Measurements from ENCODE around the gene PADI2. TPM values are rescaled to one million over a fixed set of nuclear protein-coding genes. Genes with fewer than 3 reads are reported as not detected.
"Not testable (repeated sequence)": the region's sequence is repeated elsewhere in the genome, so short reads cannot be mapped to it uniquely, and the experiment has no call there.

PADI2 gene
- total RNA-seq, 2 donors from 2014 or later, result not detected

DNA sequence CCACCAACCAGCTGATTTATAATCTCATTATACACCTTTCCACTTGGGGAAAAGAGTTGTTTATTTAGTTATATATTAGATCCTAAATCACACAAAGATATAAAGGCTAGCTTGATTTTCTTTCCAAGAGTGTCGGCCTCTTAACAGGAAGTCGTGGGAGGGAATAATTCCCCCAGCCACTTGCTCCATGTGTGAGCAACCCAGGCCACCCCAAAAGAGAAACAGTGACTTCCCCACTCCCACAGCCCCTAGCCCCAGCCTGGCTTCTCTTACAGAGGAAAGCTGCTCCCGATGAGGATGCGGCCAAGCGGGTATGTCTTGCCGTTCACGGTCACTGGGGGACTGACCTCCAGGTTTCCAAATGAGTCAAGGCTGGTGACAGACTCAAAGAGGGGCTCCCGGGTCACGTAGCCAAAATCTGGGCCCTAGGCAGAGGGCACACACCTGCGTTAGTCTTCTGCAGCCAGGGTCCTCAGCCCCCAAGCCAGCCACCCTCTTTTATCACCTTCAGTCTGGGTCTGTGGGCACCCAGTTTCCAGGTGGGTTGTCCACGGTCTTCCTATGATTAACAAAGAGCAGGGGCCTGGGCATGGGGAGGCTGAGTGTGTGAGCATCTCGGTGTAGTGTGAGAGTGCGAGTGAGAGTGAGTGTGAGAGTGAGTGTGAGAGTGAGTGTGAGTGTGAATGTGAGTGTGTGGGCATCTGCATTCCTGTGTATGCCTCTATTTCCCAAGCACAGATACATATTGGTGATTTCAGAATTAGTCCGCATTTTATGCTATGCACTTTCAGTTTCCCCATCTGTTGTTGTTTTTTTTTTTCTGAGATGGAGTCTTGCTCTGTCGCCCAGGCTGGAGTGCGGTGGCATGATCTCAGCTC, 40.0 kb downstream of the PADI2 start:
- Mint-ChIP-seq H3K27ac (no peak overlapping the region), H3K27me3 (peaks cover 0 to 3% of the 10 kb centered on the region in 2 donors), H3K4me1 (ENCODE audit: low read depth in 2 of 2) (no peaks in the 10 kb centered on the region), H3K9me3 (no peaks in the 10 kb centered on the region), H3K36me3 (no peaks in the 10 kb centered on the region), H3K4me3 (no peak overlapping the region)
- ATAC-seq (no peak), DNase-seq (ENCODE audit: low spot score) (no peak)

DNA sequence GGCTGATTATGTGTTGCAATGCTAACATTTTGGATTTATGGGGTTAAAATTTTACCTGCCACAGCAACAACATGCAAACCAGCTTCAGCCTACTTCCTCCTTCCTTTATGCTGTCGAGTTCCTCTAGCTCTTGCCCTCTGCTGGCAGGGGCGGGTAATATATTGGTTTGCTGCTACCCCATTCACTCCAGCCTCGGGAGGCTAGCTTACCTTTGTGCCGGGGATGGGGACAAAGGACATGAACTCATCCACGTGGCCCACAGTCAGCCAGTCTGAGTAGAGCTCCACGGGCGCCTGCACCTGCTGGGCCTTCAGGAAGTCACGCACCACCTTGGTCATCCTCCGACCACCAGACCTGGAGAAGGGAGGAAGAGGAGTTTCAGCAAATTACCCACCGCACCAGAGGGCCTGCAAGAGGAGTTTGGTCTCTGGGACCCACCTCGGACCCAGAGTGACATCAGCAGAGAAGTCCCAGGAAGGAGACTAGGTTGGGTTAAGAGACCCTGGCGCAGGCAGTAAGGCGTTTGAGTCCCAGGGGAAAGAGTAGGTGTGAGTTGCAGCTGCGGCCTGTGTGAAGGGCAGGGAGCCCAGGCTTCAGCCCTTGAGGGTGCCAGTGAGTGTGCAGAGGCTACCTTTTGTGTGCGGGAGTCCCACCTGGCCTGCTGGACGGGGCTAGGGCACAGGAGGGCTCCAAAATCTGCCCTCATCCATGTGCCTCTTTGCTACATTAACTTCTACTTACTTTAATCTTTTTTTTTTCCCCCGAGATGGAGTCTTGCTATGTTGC, 43.6 kb downstream of the PADI2 start:
- ATAC-seq, result no peak
- no peak for DNase-seq (ENCODE audit: low spot score)
- no peaks in the 10 kb centered on the region for H3K9me3 Mint-ChIP-seq
- no peaks in the 10 kb centered on the region for H3K4me1 Mint-ChIP-seq (ENCODE audit: low read depth in 2 of 2)
- no peaks in the 10 kb centered on the region for H3K27me3 Mint-ChIP-seq
- H3K4me3 Mint-ChIP-seq, result no peak overlapping the region
- H3K36me3 Mint-ChIP-seq, result no peaks in the 10 kb centered on the region
- H3K27ac Mint-ChIP-seq, result no peak overlapping the region

GRCh38 chr1:17071794-17072193, 47.5 kb downstream of the PADI2 start:
- no peak overlapping the region for H3K4me3 Mint-ChIP-seq
- H3K27me3 Mint-ChIP-seq, result no peaks in the 10 kb centered on the region
- ATAC-seq (no peak), DNase-seq (ENCODE audit: low spot score) (no peak)
- no peaks in the 10 kb centered on the region for H3K9me3 Mint-ChIP-seq
- H3K27ac Mint-ChIP-seq, result no peak overlapping the region
- peaks cover 0 to 1% of the 10 kb centered on the region in 2 donors for H3K4me1 Mint-ChIP-seq (ENCODE audit: low read depth in 2 of 2)
- H3K36me3 Mint-ChIP-seq, result no peaks in the 10 kb centered on the region

- Mint-ChIP-seq H3K36me3 (no peaks in the 10 kb centered on the region), H3K27me3 (no peaks in the 10 kb centered on the region), H3K9me3 (no peaks in the 10 kb centered on the region), H3K4me1 (ENCODE audit: low read depth in 2 of 2) (peaks cover 0 to 3% of the 10 kb centered on the region in 2 donors), H3K27ac (no peak overlapping the region), H3K4me3 (no peak overlapping the region)
- DNase-seq (ENCODE audit: low spot score), result no peak
- ATAC-seq, result no peak
Measured at GRCh38 chr1:17070163-17070525, 49.1 kb downstream of the PADI2 start.

- Mint-ChIP-seq H3K9me3 (no peaks in the 10 kb centered on the region), H3K4me3 (no peak overlapping the region), H3K27me3 (no peaks in the 10 kb centered on the region), H3K36me3 (no peaks in the 10 kb centered on the region), H3K27ac (no peak overlapping the region), H3K4me1 (ENCODE audit: low read depth in 2 of 2) (peaks cover 0 to 3% of the 10 kb centered on the region in 2 donors)
- no peak for ATAC-seq
- DNase-seq (ENCODE audit: low spot score), result no peak
Measured at GRCh38 chr1:17069452-17070162, 49.6 kb downstream of the PADI2 start.

DNA sequence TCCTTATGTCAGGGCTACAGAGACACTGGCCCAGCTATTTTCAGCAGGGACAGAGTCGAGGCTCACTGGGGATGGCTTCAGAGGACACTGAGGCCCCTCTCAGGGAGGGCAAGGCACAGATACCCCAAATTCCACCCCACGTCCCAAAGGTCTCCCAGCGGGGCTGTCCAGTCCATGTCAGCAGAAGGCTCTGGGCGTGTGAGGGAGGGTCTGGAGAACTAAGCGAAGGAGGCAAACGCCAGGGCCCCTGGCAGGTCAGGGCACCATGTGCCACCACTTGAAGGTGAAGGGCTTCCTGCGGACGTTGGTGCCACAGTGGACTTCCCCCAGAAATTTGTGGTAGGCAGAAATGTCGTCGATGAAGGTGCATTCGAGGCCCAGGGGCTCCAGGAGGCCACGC, 50.5 kb downstream of the PADI2 start:
- Mint-ChIP-seq H3K9me3 (no peaks in the 10 kb centered on the region), H3K36me3 (no peaks in the 10 kb centered on the region), H3K27ac (no peak overlapping the region), H3K4me3 (no peak overlapping the region), H3K4me1 (ENCODE audit: low read depth in 2 of 2) (peaks cover 0 to 3% of the 10 kb centered on the region in 2 donors), H3K27me3 (peaks cover 0 to 3% of the 10 kb centered on the region in 2 donors)
- DNase-seq (ENCODE audit: low spot score), result no peak
- no peak for ATAC-seq

DNA sequence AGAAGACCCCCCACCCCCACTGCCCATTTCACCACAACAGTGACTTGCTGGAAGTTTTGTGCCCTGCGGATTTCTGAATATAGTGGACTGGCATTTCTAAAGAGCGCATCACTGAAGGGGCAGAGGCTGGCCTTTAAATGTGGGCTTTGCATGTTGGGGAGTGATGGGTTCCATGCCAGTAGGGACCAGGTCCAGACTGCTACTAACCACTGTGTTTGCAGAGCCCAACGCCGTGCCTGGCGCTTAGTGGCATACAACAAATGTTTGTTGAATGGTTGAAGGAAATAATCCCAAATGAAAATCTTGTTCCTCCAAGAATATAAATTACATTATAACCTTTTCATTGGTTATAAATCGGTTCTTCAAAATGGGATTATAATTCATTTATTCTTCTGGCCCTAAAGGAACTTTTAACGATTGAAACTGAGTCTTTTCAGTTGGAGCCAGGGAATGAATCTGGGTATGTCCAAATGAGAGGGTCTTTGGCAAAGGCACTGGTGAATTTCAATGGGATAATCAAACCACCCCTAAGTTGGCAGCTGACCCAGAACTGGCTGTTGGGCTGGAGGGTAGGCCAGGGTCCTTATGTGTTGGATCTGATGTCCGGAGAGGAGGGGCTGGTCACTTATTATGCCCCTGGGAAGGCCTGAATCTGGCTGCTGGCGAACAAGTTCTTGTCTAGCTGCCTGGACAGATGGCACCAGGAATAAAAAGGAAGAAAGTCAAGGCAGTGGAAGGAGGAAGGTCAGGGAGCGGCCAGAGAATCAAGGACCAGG, 51.6 kb downstream of the PADI2 start:
- Mint-ChIP-seq H3K36me3 (no peaks in the 10 kb centered on the region), H3K4me3 (no peak overlapping the region), H3K4me1 (ENCODE audit: low read depth in 2 of 2) (peaks cover 0 to 3% of the 10 kb centered on the region in 2 donors), H3K9me3 (no peaks in the 10 kb centered on the region), H3K27ac (no peak overlapping the region), H3K27me3 (peaks cover 0 to 3% of the 10 kb centered on the region in 2 donors)
- ATAC-seq (no peak), DNase-seq (ENCODE audit: low spot score) (no peak)

DNA sequence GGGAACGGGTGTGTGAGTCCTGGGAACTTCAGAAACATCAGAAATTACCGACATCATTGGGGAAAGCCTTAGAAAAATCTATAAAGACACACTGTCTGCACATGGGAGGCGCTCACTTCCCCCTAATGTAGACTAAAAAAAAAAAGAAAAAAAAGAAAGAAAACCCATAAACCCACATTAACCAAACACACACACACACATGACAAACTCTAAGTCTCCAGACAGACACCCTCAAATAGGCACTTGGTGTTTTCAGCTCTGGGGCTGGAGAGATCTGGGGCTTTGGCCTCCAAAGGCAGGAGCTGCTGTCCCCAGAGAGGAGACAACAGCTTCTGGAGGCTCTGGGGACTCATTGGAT, 52.2 kb downstream of the PADI2 start:
- H3K4me1 Mint-ChIP-seq (ENCODE audit: low read depth in 2 of 2), result peaks cover 0 to 3% of the 10 kb centered on the region in 2 donors
- H3K4me3 Mint-ChIP-seq, result no peak overlapping the region

GRCh38 chr1:17066361-17067068, 52.7 kb downstream of the PADI2 start:
- DNase-seq (ENCODE audit: low spot score) (no peak), ATAC-seq (no peak)
- Mint-ChIP-seq H3K9me3 (no peaks in the 10 kb centered on the region), H3K27me3 (peaks cover 0 to 10% of the 10 kb centered on the region in 2 donors), H3K4me1 (ENCODE audit: low read depth in 2 of 2) (peaks cover 0 to 3% of the 10 kb centered on the region in 2 donors), H3K36me3 (no peaks in the 10 kb centered on the region), H3K4me3 (no peak overlapping the region), H3K27ac (no peak overlapping the region)

More for the DNA sequence above, 52.2 kb downstream of the PADI2 start:
- H3K27me3 Mint-ChIP-seq, result peaks cover 0 to 4% of the 10 kb centered on the region in 2 donors
- no peaks in the 10 kb centered on the region for H3K9me3 Mint-ChIP-seq
- H3K27ac Mint-ChIP-seq, result no peak overlapping the region
- ATAC-seq (no peak), DNase-seq (ENCODE audit: low spot score) (no peak)
- no peaks in the 10 kb centered on the region for H3K36me3 Mint-ChIP-seq

- ATAC-seq (no peak), DNase-seq (ENCODE audit: low spot score) (no peak)
- H3K9me3 Mint-ChIP-seq, result no peaks in the 10 kb centered on the region
- no peak overlapping the region for H3K4me3 Mint-ChIP-seq
- peaks cover 0 to 11% of the 10 kb centered on the region in 2 donors for H3K27me3 Mint-ChIP-seq
- peaks cover 0 to 3% of the 10 kb centered on the region in 2 donors for H3K4me1 Mint-ChIP-seq (ENCODE audit: low read depth in 2 of 2)
- no peaks in the 10 kb centered on the region for H3K36me3 Mint-ChIP-seq
- H3K27ac Mint-ChIP-seq, result no peak overlapping the region
Measured at GRCh38 chr1:17065666-17066065, 53.6 kb downstream of the PADI2 start.

DNA sequence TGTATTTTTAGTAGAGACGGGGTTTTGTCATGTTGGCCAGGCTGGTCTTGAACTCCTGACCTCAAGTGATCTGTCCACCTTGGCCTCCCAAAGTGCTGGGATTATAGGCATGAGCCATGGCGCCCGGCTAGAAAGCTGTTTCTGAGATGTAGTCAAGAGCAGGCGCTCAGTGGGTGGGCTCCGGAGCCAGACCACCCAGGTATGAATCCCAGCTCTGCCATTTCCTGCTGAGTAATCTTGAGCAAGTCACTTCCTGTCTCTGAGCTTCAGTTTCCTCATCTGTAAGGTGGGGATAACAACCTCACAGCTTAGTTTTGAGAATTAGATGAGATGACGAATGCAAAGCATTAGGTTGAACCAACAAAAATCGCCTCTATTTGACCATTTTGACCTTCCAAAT, 56.5 kb downstream of the PADI2 start:
- not testable (repeated sequence) for H3K4me1 Mint-ChIP-seq (ENCODE audit: low read depth in 2 of 2); DNase-seq (ENCODE audit: low spot score); H3K9me3 Mint-ChIP-seq; ATAC-seq; H3K4me3 Mint-ChIP-seq; H3K36me3 Mint-ChIP-seq
- H3K27ac Mint-ChIP-seq, result peak overlapping the region in 1 of 2 donors; percentile 12
- peaks cover 8 to 17% of the 10 kb centered on the region in 2 donors for H3K27me3 Mint-ChIP-seq

- H3K4me1 Mint-ChIP-seq (ENCODE audit: low read depth in 2 of 2), result peaks cover 0 to 3% of the 10 kb centered on the region in 2 donors
- H3K27me3 Mint-ChIP-seq, result peaks cover 8 to 17% of the 10 kb centered on the region in 2 donors
- no peaks in the 10 kb centered on the region for H3K9me3 Mint-ChIP-seq
- H3K4me3 Mint-ChIP-seq, result no peak overlapping the region
- H3K36me3 Mint-ChIP-seq, result no peaks in the 10 kb centered on the region
- ATAC-seq (no peak), DNase-seq (ENCODE audit: low spot score) (no peak)
- peak overlapping the region in 1 of 2 donors; percentile 12 for H3K27ac Mint-ChIP-seq
Measured at GRCh38 chr1:17061892-17062291, 57.4 kb downstream of the PADI2 start.

GRCh38 chr1:17061486-17061885, 57.8 kb downstream of the PADI2 start:
- H3K36me3 Mint-ChIP-seq, result no peaks in the 10 kb centered on the region
- H3K9me3 Mint-ChIP-seq, result no peaks in the 10 kb centered on the region
- ATAC-seq, result no peak
- H3K4me3 Mint-ChIP-seq, result no peak overlapping the region
- no peak for DNase-seq (ENCODE audit: low spot score)
- H3K27ac Mint-ChIP-seq, result no peak overlapping the region
- H3K4me1 Mint-ChIP-seq (ENCODE audit: low read depth in 2 of 2), result no peaks in the 10 kb centered on the region
- peaks cover 8 to 17% of the 10 kb centered on the region in 2 donors for H3K27me3 Mint-ChIP-seq
